IMR-90 (cell line): ENCODE data around the gene CTNS.

Experiments used
- CEBPB ChIP-seq: IDR thresholded peaks from 2 replicates; pipeline ENCODE4 v1.6.1; 2012; ENCODE audit warnings: low read depth, low read length, improper control_type of control experiment
- MAZ ChIP-seq: IDR thresholded peaks from 2 replicates; pipeline ENCODE4 v1.6.1; 2012; ENCODE audit warnings: low read depth, mild to moderate bottlenecking, low read length, improper control_type of control experiment, moderate library complexity, borderline replicate concordance
- POLR2A ChIP-seq: IDR thresholded peaks from 2 replicates; pipeline ENCODE4 v1.6.1; 2012; ENCODE audit warnings: mild to moderate bottlenecking, low read depth, low read length
- RFX5 ChIP-seq: IDR thresholded peaks from 2 replicates; pipeline ENCODE4 v1.8.0; 2012; ENCODE audit warnings: low read depth, mild to moderate bottlenecking, low read length, moderate library complexity
- TF ChIP-seq, protein P1 (sequence below): conservative IDR thresholded peaks from 2 replicates; pipeline ENCODE4 v1.5.1; 2012; ENCODE audit warnings: mild to moderate bottlenecking, low read depth, low read length, improper control_type of control experiment
- TF ChIP-seq, protein P2 (sequence below): fragments of 150-350 bp; IDR thresholded peaks from 2 replicates; pipeline ENCODE4 v1.6.1; 2017; ENCODE audit warnings: mild to moderate bottlenecking, antibody characterized with exemption, low read length, low read depth

DNA sequence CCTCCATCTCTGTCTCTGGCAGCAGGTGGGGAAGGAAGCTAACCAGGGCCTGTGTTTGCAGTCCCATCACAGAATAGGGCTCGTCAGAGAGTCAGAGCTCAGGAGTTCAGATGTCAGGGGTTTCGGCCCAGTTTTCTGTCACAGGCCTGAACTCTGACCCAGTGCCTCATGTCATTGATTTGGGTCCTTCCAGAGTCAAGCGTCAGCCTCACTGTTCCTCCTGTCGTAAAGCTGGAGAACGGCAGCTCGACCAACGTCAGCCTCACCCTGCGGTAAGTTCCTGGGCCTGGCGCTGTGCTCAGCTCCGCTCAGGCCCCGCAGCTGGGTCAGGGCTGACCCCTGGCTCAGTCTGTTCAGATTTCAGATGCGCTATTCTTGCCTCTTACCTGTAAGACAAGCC is 10.7 kb downstream of the CTNS start:
- no peak for TF ChIP-seq CEBPB
- no peak for TF ChIP-seq POLR2A
- TF ChIP-seq RFX5 = no peak
- TF ChIP-seq, protein P1, sequence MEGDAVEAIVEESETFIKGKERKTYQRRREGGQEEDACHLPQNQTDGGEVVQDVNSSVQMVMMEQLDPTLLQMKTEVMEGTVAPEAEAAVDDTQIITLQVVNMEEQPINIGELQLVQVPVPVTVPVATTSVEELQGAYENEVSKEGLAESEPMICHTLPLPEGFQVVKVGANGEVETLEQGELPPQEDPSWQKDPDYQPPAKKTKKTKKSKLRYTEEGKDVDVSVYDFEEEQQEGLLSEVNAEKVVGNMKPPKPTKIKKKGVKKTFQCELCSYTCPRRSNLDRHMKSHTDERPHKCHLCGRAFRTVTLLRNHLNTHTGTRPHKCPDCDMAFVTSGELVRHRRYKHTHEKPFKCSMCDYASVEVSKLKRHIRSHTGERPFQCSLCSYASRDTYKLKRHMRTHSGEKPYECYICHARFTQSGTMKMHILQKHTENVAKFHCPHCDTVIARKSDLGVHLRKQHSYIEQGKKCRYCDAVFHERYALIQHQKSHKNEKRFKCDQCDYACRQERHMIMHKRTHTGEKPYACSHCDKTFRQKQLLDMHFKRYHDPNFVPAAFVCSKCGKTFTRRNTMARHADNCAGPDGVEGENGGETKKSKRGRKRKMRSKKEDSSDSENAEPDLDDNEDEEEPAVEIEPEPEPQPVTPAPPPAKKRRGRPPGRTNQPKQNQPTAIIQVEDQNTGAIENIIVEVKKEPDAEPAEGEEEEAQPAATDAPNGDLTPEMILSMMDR = no peak
- no peak for TF ChIP-seq MAZ
- TF ChIP-seq, protein P2, sequence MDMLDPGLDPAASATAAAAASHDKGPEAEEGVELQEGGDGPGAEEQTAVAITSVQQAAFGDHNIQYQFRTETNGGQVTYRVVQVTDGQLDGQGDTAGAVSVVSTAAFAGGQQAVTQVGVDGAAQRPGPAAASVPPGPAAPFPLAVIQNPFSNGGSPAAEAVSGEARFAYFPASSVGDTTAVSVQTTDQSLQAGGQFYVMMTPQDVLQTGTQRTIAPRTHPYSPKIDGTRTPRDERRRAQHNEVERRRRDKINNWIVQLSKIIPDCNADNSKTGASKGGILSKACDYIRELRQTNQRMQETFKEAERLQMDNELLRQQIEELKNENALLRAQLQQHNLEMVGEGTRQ = no peak
